IMR-90 (cell line): ENCODE measurements around the gene SLC25A19. TPM values are rescaled to one million over a fixed set of nuclear protein-coding genes. Genes with fewer than 3 reads are reported as not detected.

Experiments
- ATAC-seq: fragments of 200-7000 bp; cut with Tn5 transposase; 2 replicates; pipeline ENCODE4 v1.9.1; 2020; ENCODE audit warnings: low read depth, mild to moderate bottlenecking, moderate library complexity
- BruUV-seq: library from RNA; stranded (reverse); fragments of 400-500 nt; replicated peaks from 2 replicates; lab custom pipeline; 2021; lab: Mats Ljungman, UMichigan
- CTCF ChIA-PET: fragments of 300-600 bp; formaldehyde crosslinking; extraction: SDS; loops from one replicate; lab custom pipeline; 2021; ENCODE audit warnings: antibody characterized with exemption; lab: Yijun Ruan, JAX
- POLR2A ChIA-PET: fragments of 300-600 bp; sonication (Branson Sonifier 250); formaldehyde crosslinking; loops from one replicate; lab custom pipeline; 2022; ENCODE audit warnings: antibody characterized with exemption; ENCODE audit not compliant: unreplicated experiment; lab: Charles Lee
- DNase-seq: peaks from one replicate; pipeline ENCODE4 v3.0.0; 2013
- H2AFZ ChIP-seq: replicated peaks from 2 replicates; pipeline ENCODE3; 2013; ENCODE audit warnings: low read length, mild to moderate bottlenecking; ENCODE audit not compliant: poor library complexity
- H2AK5ac ChIP-seq: 2 replicates; pipeline ENCODE4 v1.6.1; 2013; ENCODE audit warnings: low read depth, low read length, inconsistent platforms
- H2AK9ac ChIP-seq: replicated peaks from 2 replicates; pipeline ENCODE3; 2013; ENCODE audit warnings: mild to moderate bottlenecking, low read depth, low read length, moderate library complexity; ENCODE audit not compliant: poor library complexity
- H2BK120ac ChIP-seq: 2 replicates; pipeline ENCODE4 v1.6.1; 2013; ENCODE audit warnings: low read depth, low read length, inconsistent platforms
- H2BK15ac ChIP-seq: 3 replicates; pipeline ENCODE4 v1.6.1; 2013; ENCODE audit warnings: low read depth, low read length, inconsistent platforms
- H2BK20ac ChIP-seq: 2 replicates; pipeline ENCODE4 v1.6.1; 2013; ENCODE audit warnings: low read depth, mild to moderate bottlenecking, inconsistent platforms, low read length, moderate library complexity
- H2BK5ac ChIP-seq: 2 replicates; pipeline ENCODE4 v1.6.1; 2013; ENCODE audit warnings: mild to moderate bottlenecking, low read depth, low read length, inconsistent platforms; ENCODE audit not compliant: poor library complexity, severe bottlenecking
- H3K14ac ChIP-seq: replicated peaks from 2 replicates; pipeline ENCODE4 v1.6.1; 2013; ENCODE audit warnings: low read depth, low read length, inconsistent platforms
- H3K18ac ChIP-seq: 2 replicates; pipeline ENCODE4 v1.6.1; 2013; ENCODE audit warnings: low read depth, low read length, control low read depth
- H3K23ac ChIP-seq: 2 replicates; pipeline ENCODE4 v1.6.1; 2013; ENCODE audit warnings: low read depth, low read length, inconsistent platforms
- H3K27ac ChIP-seq: 2 replicates; pipeline ENCODE4 v1.5.1; 2013; ENCODE audit warnings: mild to moderate bottlenecking, control low read depth, low read length; ENCODE audit not compliant: insufficient read depth
- H3K27me3 ChIP-seq: 2 replicates; pipeline ENCODE4 v1.6.1; 2013; ENCODE audit warnings: low read length; ENCODE audit not compliant: control insufficient read depth, insufficient read depth
- H3K36me3 ChIP-seq: 2 replicates; pipeline ENCODE4 v1.6.1; 2013; ENCODE audit warnings: low read length, mixed read lengths; ENCODE audit not compliant: control insufficient read depth, insufficient read depth
- H3K4ac ChIP-seq: 2 replicates; pipeline ENCODE4 v1.6.1; 2013; ENCODE audit warnings: low read depth, low read length, inconsistent platforms
- H3K4me1 ChIP-seq: 2 replicates; pipeline ENCODE4 v1.6.1; 2013; ENCODE audit warnings: low read length, mixed read lengths; ENCODE audit not compliant: control insufficient read depth, insufficient read depth
- H3K4me2 ChIP-seq: 2 replicates; pipeline ENCODE4 v1.6.1; 2013; ENCODE audit warnings: low read depth, mild to moderate bottlenecking, control low read depth, low read length, moderate library complexity
- H3K4me3 ChIP-seq: 2 replicates; pipeline ENCODE4 v1.5.1; 2013; ENCODE audit warnings: low read depth, mild to moderate bottlenecking, control low read depth, low read length, moderate library complexity; ENCODE audit not compliant: insufficient read depth
- H3K56ac ChIP-seq: 2 replicates; pipeline ENCODE4 v1.6.1; 2013; ENCODE audit warnings: low read length, inconsistent platforms; ENCODE audit not compliant: insufficient read depth; ENCODE audit errors: extremely low read depth
- H3K79me1 ChIP-seq, 2 experiments: 2 replicates each; pipeline ENCODE4 v1.6.1; 2013; ENCODE audit warnings: low read length in 2 of 2, inconsistent platforms in 1 of 2, low read depth in 1 of 2
- H3K9ac ChIP-seq: 2 replicates; pipeline ENCODE4 v1.6.1; 2013; ENCODE audit warnings: low read depth, low read length, control low read depth
- H3K9me1 ChIP-seq: 2 replicates; pipeline ENCODE4 v1.6.1; 2013; ENCODE audit warnings: low read length, inconsistent platforms; ENCODE audit not compliant: insufficient read depth
- H3K9me3 ChIP-seq: 2 replicates; pipeline ENCODE4 v1.6.1; 2013; ENCODE audit warnings: low read length; ENCODE audit not compliant: control insufficient read depth, insufficient read depth
- H4K20me1 ChIP-seq: 2 replicates; pipeline ENCODE4 v1.6.1; 2013; ENCODE audit warnings: low read length, inconsistent platforms; ENCODE audit not compliant: insufficient read depth
- H4K5ac ChIP-seq: 2 replicates; pipeline ENCODE4 v1.6.1; 2013; ENCODE audit warnings: mild to moderate bottlenecking, low read depth, low read length, control low read depth
- H4K8ac ChIP-seq, 2 experiments: 2 replicates each; pipeline ENCODE4 v1.6.1; 2013; ENCODE audit warnings: low read depth in 2 of 2, low read length in 2 of 2, control low read depth in 1 of 2, inconsistent platforms in 1 of 2
- H4K91ac ChIP-seq: 2 replicates; pipeline ENCODE4 v1.6.1; 2013; ENCODE audit warnings: low read depth, low read length, inconsistent platforms; ENCODE audit not compliant: insufficient read depth
- BHLHE40 ChIP-seq: fragments of 150-350 bp; IDR thresholded peaks from 2 replicates; pipeline ENCODE4 v1.6.1; 2016; ENCODE audit warnings: mild to moderate bottlenecking, low read depth, low read length
- CHD1 ChIP-seq: IDR thresholded peaks from 2 replicates; pipeline ENCODE4 v1.6.1; 2012; ENCODE audit warnings: low read depth, low read length, improper control_type of control experiment
- FOS ChIP-seq: fragments of 150-350 bp; IDR thresholded peaks from 2 replicates; pipeline ENCODE4 v1.6.1; 2016; ENCODE audit warnings: low read depth, low read length
- MAFK ChIP-seq: IDR thresholded peaks from 2 replicates; pipeline ENCODE4 v1.6.1; 2012; ENCODE audit warnings: low read depth, low read length, improper control_type of control experiment
- MAZ ChIP-seq: IDR thresholded peaks from 2 replicates; pipeline ENCODE4 v1.6.1; 2012; ENCODE audit warnings: low read depth, mild to moderate bottlenecking, low read length, improper control_type of control experiment, moderate library complexity, borderline replicate concordance
- NFE2L2 ChIP-seq: fragments of 150-350 bp; IDR thresholded peaks from 2 replicates; pipeline ENCODE4 v1.6.1; 2016; ENCODE audit warnings: low read depth, mild to moderate bottlenecking, low read length
- POLR2A ChIP-seq: IDR thresholded peaks from 2 replicates; pipeline ENCODE4 v1.6.1; 2012; ENCODE audit warnings: mild to moderate bottlenecking, low read depth, low read length
- RAD21 ChIP-seq: IDR thresholded peaks from 2 replicates; pipeline ENCODE4 v1.6.1; 2012; ENCODE audit warnings: low read length, improper control_type of control experiment
- RCOR1 ChIP-seq: IDR thresholded peaks from 2 replicates; pipeline ENCODE4 v1.6.1; 2012; ENCODE audit warnings: mild to moderate bottlenecking, low read length, improper control_type of control experiment; ENCODE audit not compliant: insufficient replicate concordance
- RFX5 ChIP-seq: IDR thresholded peaks from 2 replicates; pipeline ENCODE4 v1.8.0; 2012; ENCODE audit warnings: low read depth, mild to moderate bottlenecking, low read length, moderate library complexity
- SMC3 ChIP-seq: fragments of 150-350 bp; IDR thresholded peaks from 2 replicates; pipeline ENCODE4 v1.6.1; 2016; ENCODE audit warnings: low read depth, mild to moderate bottlenecking, antibody characterized with exemption, low read length, moderate library complexity
- USF2 ChIP-seq: fragments of 150-350 bp; IDR thresholded peaks from 2 replicates; pipeline ENCODE4 v1.6.1; 2017; ENCODE audit warnings: mild to moderate bottlenecking, antibody characterized with exemption, low read length, low read depth
- whole genome bisulfite sequencing, 2 experiments: methylation state at CpG; one replicate each; pipeline versions ENCODE4 v1.1.5 to v1.1.7; 2013; ENCODE audit warnings: missing lambda C conversion rate in 2 of 2; ENCODE audit not compliant: insufficient read length in 1 of 2; ENCODE audit errors: extremely low coverage in 2 of 2; 5-methylcytosine and 5-hydroxymethylcytosine counted together
- dilution Hi-C: fragments of 300-500 bp; cut with HindIII; formaldehyde crosslinking; loops from one replicate; pipeline ENCODE4 v1.14.3; 2018; ENCODE audit warnings: low sequenced_read_pairs; ENCODE audit not compliant: unreplicated experiment
- in situ Hi-C: fragments of 300-500 bp; cut with MboI; formaldehyde crosslinking; loops from 3 replicates; pipeline ENCODE4 v1.14.3; 2019; ENCODE audit warnings: low sequenced_read_pairs, inconsistent platforms, mixed read lengths
- intact Hi-C: fragments of 100-400 bp; cut with micrococcal nuclease; formaldehyde crosslinking; loops from 2 replicates; pipeline ENCODE4 v1.10.0; 2022
- polyA plus RNA-seq, 3 experiments: library from polyadenylated mRNA; depleted of rRNA; stranded (reverse); fragments of >200 nt; gene quantifications; 2 replicates each; pipeline ENCODE4 v1.2.3, GENCODE V29; 2012; ENCODE audit warnings: low replicate concordance in 1 of 3
- total RNA-seq: library from RNA; depleted of rRNA; stranded (reverse); fragments of >200 nt; gene quantifications from 2 replicates; pipeline ENCODE4 v1.2.3, GENCODE V29; 2012

The SLC25A19 gene
- total and polyA plus RNA-seq, 2 of the 4 experiments (the other 2 are of a cell fraction) = 9.1 to 9.2 TPM

- Histone ChIP-seq H4K8ac (no peak overlapping the region), H3K14ac (no peak overlapping the region), H2BK120ac (no peak overlapping the region), H2AK5ac (no peak overlapping the region), H2BK5ac (no peak overlapping the region), H3K4me3 (no peak overlapping the region), H3K4me2 (no peak overlapping the region), H2AK9ac (no peak overlapping the region), H3K23ac (no peak overlapping the region), H4K5ac (no peak overlapping the region), H3K56ac (no peak overlapping the region), H3K9me3 (no peaks in the 10 kb centered on the region), H4K20me1 (no peaks in the 10 kb centered on the region), H3K9me1 (no peaks in the 10 kb centered on the region), H3K27ac (no peak overlapping the region), H4K91ac (no peak overlapping the region), H2BK15ac (no peak overlapping the region), H3K9ac (no peak overlapping the region), H3K36me3 (peaks cover 26% of the 10 kb centered on the region), H3K4me1 (peaks cover 3% of the 10 kb centered on the region; the same call in 1 of the 2 replicates), H3K27me3 (no peaks in the 10 kb centered on the region), H2AFZ (no peak overlapping the region), H3K4ac (no peak overlapping the region), H3K18ac (no peak overlapping the region), H2BK20ac (no peak overlapping the region), H3K79me1 (peaks cover 20% of the 10 kb centered on the region in 2 experiments; a peak in 3 of 4 replicates)
- no peak for TF ChIP-seq FOS
- no peak for TF ChIP-seq MAZ
- no peak for TF ChIP-seq RCOR1
- TF ChIP-seq NFE2L2 = no peak
- no peak for TF ChIP-seq SMC3
- TF ChIP-seq RFX5 = no peak
- no peak for TF ChIP-seq POLR2A
- no peak for TF ChIP-seq MAFK
- no peak for TF ChIP-seq BHLHE40
- no peak for TF ChIP-seq USF2
- TF ChIP-seq RAD21 = no peak
- TF ChIP-seq CHD1 = no peak
- ATAC-seq (no peak), DNase-seq (no peak)
- dilution Hi-C loops = no loop called here
- POLR2A ChIA-PET = no interaction called here
- BruUV-seq = no TSS peak
- intact Hi-C loops = no loop called here
- CTCF ChIA-PET = no interaction called here
- WGBS, 2 experiments = 90% methylated on average over 10 of the region's 13 CpGs; no CpG with 5 or more reads in 1 of the 2 experiments
- in situ Hi-C loops = no loop called here
These were observed 22.7 kb downstream of the SLC25A19 start for GRCh38 chr17:75266316-75267152.
